Measurements from ENCODE around the gene PRDM1.

PRDM1 gene

DNA sequence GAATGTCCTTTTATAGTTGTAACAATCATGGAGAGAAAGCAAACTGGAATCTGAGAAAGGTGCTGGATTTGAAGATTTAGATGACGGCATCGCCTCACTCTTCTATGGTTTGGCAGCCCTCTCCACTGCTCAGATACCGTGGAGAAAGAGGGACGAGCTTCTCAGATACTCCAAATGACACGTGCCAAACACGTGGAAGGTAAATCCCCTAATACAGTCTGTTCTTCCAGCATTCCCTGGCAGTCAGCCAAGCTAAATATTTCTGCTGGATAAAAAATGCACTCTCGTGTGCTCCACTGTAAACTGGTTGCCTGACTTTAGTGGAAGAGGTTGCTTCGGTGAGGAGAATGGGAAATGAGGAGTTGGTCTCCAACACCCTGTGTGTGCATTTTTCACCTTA is 16.7 kb upstream of the PRDM1 start:
- Histone ChIP-seq H3K27ac (ENCODE audit: low read depth, low read length) (no peak overlapping the region), H3K4me3 (ENCODE audit: low read depth in 1 of 5, low read length in 5 of 5) (no peak overlapping the region), H3K36me3 (ENCODE audit: control insufficient read depth in 5 of 5, insufficient read depth in 5 of 5, low read length in 5 of 5) (no peaks in the 10 kb centered on the region), H3K9me3 (ENCODE audit: control insufficient read depth in 5 of 5, low read length in 5 of 5) (no peaks in the 10 kb centered on the region), H3K9ac (ENCODE audit: low read length in 5 of 5) (no peak overlapping the region), H3K4me1 (ENCODE audit: control insufficient read depth in 5 of 5, insufficient read depth in 5 of 5, low read length in 5 of 5) (peaks cover 0 to 5% (median 0%) of the 10 kb centered on the region in 5 donors), H3K27me3 (ENCODE audit: control insufficient read depth in 5 of 5, insufficient read depth in 4 of 5, low read length in 5 of 5) (peaks cover 0 to 2% (median 0%) of the 10 kb centered on the region in 5 donors)

- Histone ChIP-seq H3K9ac (ENCODE audit: low read length in 5 of 5) (no peak overlapping the region), H3K27me3 (ENCODE audit: control insufficient read depth in 5 of 5, insufficient read depth in 4 of 5, low read length in 5 of 5) (peaks cover 0 to 2% (median 0%) of the 10 kb centered on the region in 5 donors), H3K9me3 (ENCODE audit: control insufficient read depth in 5 of 5, low read length in 5 of 5) (no peaks in the 10 kb centered on the region), H3K4me3 (ENCODE audit: low read depth in 1 of 5, low read length in 5 of 5) (no peak overlapping the region), H3K36me3 (ENCODE audit: control insufficient read depth in 5 of 5, insufficient read depth in 5 of 5, low read length in 5 of 5) (no peaks in the 10 kb centered on the region), H3K4me1 (ENCODE audit: control insufficient read depth in 5 of 5, insufficient read depth in 5 of 5, low read length in 5 of 5) (peaks cover 0 to 5% (median 0%) of the 10 kb centered on the region in 5 donors), H3K27ac (ENCODE audit: low read depth, low read length) (no peak overlapping the region)
These were observed 15.5 kb upstream of the PRDM1 start for GRCh38 chr6:106070636-106071035.

- H3K9me3 ChIP-seq (ENCODE audit: control insufficient read depth in 5 of 5, low read length in 5 of 5): no peaks in the 10 kb centered on the region
- peaks cover 0 to 2% (median 0%) of the 10 kb centered on the region in 5 donors for H3K27me3 ChIP-seq (ENCODE audit: control insufficient read depth in 5 of 5, insufficient read depth in 4 of 5, low read length in 5 of 5)
- no peak overlapping the region for H3K27ac ChIP-seq (ENCODE audit: low read depth, low read length)
- H3K9ac ChIP-seq (ENCODE audit: low read length in 5 of 5): no peak overlapping the region
- no peak overlapping the region for H3K4me3 ChIP-seq (ENCODE audit: low read depth in 1 of 5, low read length in 5 of 5)
- no peaks in the 10 kb centered on the region for H3K36me3 ChIP-seq (ENCODE audit: control insufficient read depth in 5 of 5, insufficient read depth in 5 of 5, low read length in 5 of 5)
- H3K4me1 ChIP-seq (ENCODE audit: control insufficient read depth in 5 of 5, insufficient read depth in 5 of 5, low read length in 5 of 5): peaks cover 0 to 5% (median 0%) of the 10 kb centered on the region in 5 donors
These were observed 13.5 kb upstream of the PRDM1 start for GRCh38 chr6:106072501-106073090.

- H3K27me3 ChIP-seq (ENCODE audit: control insufficient read depth in 5 of 5, insufficient read depth in 4 of 5, low read length in 5 of 5): peaks cover 0 to 2% (median 0%) of the 10 kb centered on the region in 5 donors
- H3K4me1 ChIP-seq (ENCODE audit: control insufficient read depth in 5 of 5, insufficient read depth in 5 of 5, low read length in 5 of 5): peaks cover 0 to 5% (median 0%) of the 10 kb centered on the region in 5 donors
- no peak overlapping the region for H3K27ac ChIP-seq (ENCODE audit: low read depth, low read length)
- no peak overlapping the region for H3K4me3 ChIP-seq (ENCODE audit: low read depth in 1 of 5, low read length in 5 of 5)
- H3K9me3 ChIP-seq (ENCODE audit: control insufficient read depth in 5 of 5, low read length in 5 of 5): no peaks in the 10 kb centered on the region
- no peak overlapping the region for H3K9ac ChIP-seq (ENCODE audit: low read length in 5 of 5)
- H3K36me3 ChIP-seq (ENCODE audit: control insufficient read depth in 5 of 5, insufficient read depth in 5 of 5, low read length in 5 of 5): no peaks in the 10 kb centered on the region
These were observed 12.0 kb upstream of the PRDM1 start for GRCh38 chr6:106074146-106074545.

- Histone ChIP-seq H3K4me1 (ENCODE audit: control insufficient read depth in 5 of 5, insufficient read depth in 5 of 5, low read length in 5 of 5) (no peaks in the 10 kb centered on the region), H3K27ac (ENCODE audit: low read depth, low read length) (no peak overlapping the region), H3K9me3 (ENCODE audit: control insufficient read depth in 5 of 5, low read length in 5 of 5) (no peaks in the 10 kb centered on the region), H3K9ac (ENCODE audit: low read length in 5 of 5) (no peak overlapping the region), H3K27me3 (ENCODE audit: control insufficient read depth in 5 of 5, insufficient read depth in 4 of 5, low read length in 5 of 5) (peaks cover 0 to 2% (median 0%) of the 10 kb centered on the region in 5 donors), H3K4me3 (ENCODE audit: low read depth in 1 of 5, low read length in 5 of 5) (no peak overlapping the region), H3K36me3 (ENCODE audit: control insufficient read depth in 5 of 5, insufficient read depth in 5 of 5, low read length in 5 of 5) (no peaks in the 10 kb centered on the region)
These were observed 10.0 kb upstream of the PRDM1 start for GRCh38 chr6:106076139-106076538.

DNA sequence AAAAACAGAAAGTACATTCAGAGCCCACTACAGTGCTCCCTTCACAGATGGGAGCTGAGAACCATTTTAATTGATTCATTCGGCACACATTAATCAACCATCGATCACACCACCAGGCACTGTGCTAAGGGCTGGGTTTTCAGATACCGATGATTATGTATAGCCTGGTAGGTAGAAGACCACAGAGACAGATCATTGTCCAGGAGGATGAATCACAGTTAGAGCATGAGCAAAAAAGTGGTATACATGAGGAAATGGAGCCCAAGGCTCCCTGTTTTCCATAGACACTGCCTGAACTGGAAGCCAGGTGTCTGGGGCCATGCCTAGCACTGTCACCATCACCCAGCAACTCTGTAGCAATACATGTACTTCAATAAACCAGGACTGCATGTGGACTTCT is 9.0 kb upstream of the PRDM1 start:
- peaks cover 0 to 5% (median 2%) of the 10 kb centered on the region in 5 donors for H3K27me3 ChIP-seq (ENCODE audit: control insufficient read depth in 5 of 5, insufficient read depth in 4 of 5, low read length in 5 of 5)
- no peak overlapping the region for H3K9ac ChIP-seq (ENCODE audit: low read length in 5 of 5)
- no peak overlapping the region for H3K4me3 ChIP-seq (ENCODE audit: low read depth in 1 of 5, low read length in 5 of 5)
- H3K27ac ChIP-seq (ENCODE audit: low read depth, low read length): no peak overlapping the region
- no peaks in the 10 kb centered on the region for H3K36me3 ChIP-seq (ENCODE audit: control insufficient read depth in 5 of 5, insufficient read depth in 5 of 5, low read length in 5 of 5)
- no peaks in the 10 kb centered on the region for H3K9me3 ChIP-seq (ENCODE audit: control insufficient read depth in 5 of 5, low read length in 5 of 5)
- H3K4me1 ChIP-seq (ENCODE audit: control insufficient read depth in 5 of 5, insufficient read depth in 5 of 5, low read length in 5 of 5): no peaks in the 10 kb centered on the region

DNA sequence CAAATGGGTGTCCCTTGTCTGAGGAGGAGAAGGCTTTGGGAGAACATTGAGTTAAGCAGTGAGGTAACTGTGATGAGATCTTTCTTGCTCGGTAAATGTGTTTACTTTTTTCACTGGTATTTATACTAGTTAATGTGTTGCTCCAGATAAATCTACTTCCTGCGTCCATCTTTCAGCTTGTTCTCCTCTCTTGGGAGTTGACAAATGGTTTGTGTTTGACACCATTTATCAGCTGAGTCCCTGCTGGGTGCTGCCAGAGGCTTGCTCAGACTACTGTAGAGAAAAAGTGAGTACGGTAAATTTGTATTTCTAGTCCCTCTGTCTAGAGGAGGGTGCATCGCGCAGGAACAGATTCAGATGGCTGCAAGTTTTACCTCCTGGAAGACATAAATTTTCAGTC is 8.3 kb upstream of the PRDM1 start:
- Histone ChIP-seq H3K27ac (ENCODE audit: low read depth, low read length) (no peak overlapping the region), H3K9ac (ENCODE audit: low read length in 5 of 5) (no peak overlapping the region), H3K27me3 (ENCODE audit: control insufficient read depth in 5 of 5, insufficient read depth in 4 of 5, low read length in 5 of 5) (peaks cover 0 to 5% (median 0%) of the 10 kb centered on the region in 5 donors), H3K4me1 (ENCODE audit: control insufficient read depth in 5 of 5, insufficient read depth in 5 of 5, low read length in 5 of 5) (no peaks in the 10 kb centered on the region), H3K36me3 (ENCODE audit: control insufficient read depth in 5 of 5, insufficient read depth in 5 of 5, low read length in 5 of 5) (no peaks in the 10 kb centered on the region), H3K4me3 (ENCODE audit: low read depth in 1 of 5, low read length in 5 of 5) (no peak overlapping the region), H3K9me3 (ENCODE audit: control insufficient read depth in 5 of 5, low read length in 5 of 5) (no peaks in the 10 kb centered on the region)

GRCh38 chr6:106079961-106080762 is 6.0 kb upstream of the PRDM1 start:
- Histone ChIP-seq H3K27me3 (ENCODE audit: control insufficient read depth in 5 of 5, insufficient read depth in 4 of 5, low read length in 5 of 5) (peaks cover 0 to 5% (median 0%) of the 10 kb centered on the region in 5 donors), H3K36me3 (ENCODE audit: control insufficient read depth in 5 of 5, insufficient read depth in 5 of 5, low read length in 5 of 5) (no peaks in the 10 kb centered on the region), H3K4me3 (ENCODE audit: low read depth in 1 of 5, low read length in 5 of 5) (no peak overlapping the region), H3K9ac (ENCODE audit: low read length in 5 of 5) (no peak overlapping the region), H3K9me3 (ENCODE audit: control insufficient read depth in 5 of 5, low read length in 5 of 5) (no peaks in the 10 kb centered on the region), H3K4me1 (ENCODE audit: control insufficient read depth in 5 of 5, insufficient read depth in 5 of 5, low read length in 5 of 5) (peaks cover 0 to 12% (median 7%) of the 10 kb centered on the region in 5 donors), H3K27ac (ENCODE audit: low read depth, low read length) (no peak overlapping the region)

- peaks cover 0 to 18% (median 13%) of the 10 kb centered on the region in 5 donors for H3K4me1 ChIP-seq (ENCODE audit: control insufficient read depth in 5 of 5, insufficient read depth in 5 of 5, low read length in 5 of 5)
- H3K9ac ChIP-seq (ENCODE audit: low read length in 5 of 5): no peak overlapping the region
- no peak overlapping the region for H3K27ac ChIP-seq (ENCODE audit: low read depth, low read length)
- H3K27me3 ChIP-seq (ENCODE audit: control insufficient read depth in 5 of 5, insufficient read depth in 4 of 5, low read length in 5 of 5): peaks cover 0 to 5% (median 0%) of the 10 kb centered on the region in 5 donors
- H3K4me3 ChIP-seq (ENCODE audit: low read depth in 1 of 5, low read length in 5 of 5): no peak overlapping the region
- no peaks in the 10 kb centered on the region for H3K36me3 ChIP-seq (ENCODE audit: control insufficient read depth in 5 of 5, insufficient read depth in 5 of 5, low read length in 5 of 5)
- no peaks in the 10 kb centered on the region for H3K9me3 ChIP-seq (ENCODE audit: control insufficient read depth in 5 of 5, low read length in 5 of 5)
These were observed 5.4 kb upstream of the PRDM1 start for GRCh38 chr6:106080763-106081095.

DNA sequence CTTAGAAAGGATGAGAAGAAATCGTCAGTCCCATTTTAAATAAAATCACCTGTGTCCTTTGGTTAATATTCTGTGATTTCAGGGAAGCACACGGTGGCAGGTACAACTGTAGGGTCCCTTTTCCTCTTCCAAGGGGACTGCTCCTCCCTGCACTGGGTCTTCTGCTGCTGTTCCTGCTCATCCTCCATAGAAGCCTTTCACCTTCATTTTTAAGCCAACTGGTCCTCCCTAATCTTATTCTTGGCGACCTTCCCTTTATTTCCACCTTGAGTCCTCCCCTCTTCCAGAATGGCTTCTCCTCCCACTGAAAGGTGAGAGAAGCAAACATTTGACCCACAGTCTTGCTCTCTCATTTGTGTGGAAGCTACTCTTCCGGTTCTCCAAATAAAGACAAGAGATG is 4.4 kb upstream of the PRDM1 start:
- Histone ChIP-seq H3K4me1 (ENCODE audit: control insufficient read depth in 5 of 5, insufficient read depth in 5 of 5, low read length in 5 of 5) (peaks cover 0 to 28% (median 22%) of the 10 kb centered on the region in 5 donors), H3K36me3 (ENCODE audit: control insufficient read depth in 5 of 5, insufficient read depth in 5 of 5, low read length in 5 of 5) (no peaks in the 10 kb centered on the region), H3K9ac (ENCODE audit: low read length in 5 of 5) (no peak overlapping the region), H3K27me3 (ENCODE audit: control insufficient read depth in 5 of 5, insufficient read depth in 4 of 5, low read length in 5 of 5) (peaks cover 0 to 5% (median 3%) of the 10 kb centered on the region in 5 donors), H3K4me3 (ENCODE audit: low read depth in 1 of 5, low read length in 5 of 5) (no peak overlapping the region), H3K27ac (ENCODE audit: low read depth, low read length) (no peak overlapping the region), H3K9me3 (ENCODE audit: control insufficient read depth in 5 of 5, low read length in 5 of 5) (no peaks in the 10 kb centered on the region)

Data from subcutaneous abdominal adipose tissue (tissue), 5 donors.